PC-3 (cell line): ENCODE data around the gene MEPCE. TPM values are rescaled to one million over a fixed set of nuclear protein-coding genes. Genes with fewer than 3 reads are reported as not detected.

Experiments used
- ATAC-seq: fragments of 200-7000 bp; cut with Tn5 transposase; 2 replicates; pipeline ENCODE4 v1.9.1; 2020; ENCODE audit warnings: mild to moderate bottlenecking, moderate library complexity
- BruUV-seq: library from RNA; stranded (reverse); fragments of 400-500 nt; replicated peaks from 2 replicates; lab custom pipeline; 2021; lab: Mats Ljungman, UMichigan
- CTCF ChIA-PET: fragments of 300-600 bp; sonication (Branson Sonifier 250); formaldehyde crosslinking; loops from one replicate; lab custom pipeline; 2022; ENCODE audit warnings: antibody characterized with exemption; lab: Charles Lee
- POLR2A ChIA-PET: fragments of 300-600 bp; sonication (Branson Sonifier 250); formaldehyde crosslinking; loops from one replicate; lab custom pipeline; 2022; ENCODE audit warnings: antibody characterized with exemption; ENCODE audit not compliant: unreplicated experiment; lab: Charles Lee
- DNase-seq: peaks from one replicate; pipeline ENCODE4 v3.0.0-alpha.2; 2015
- H2AFZ ChIP-seq: fragments of 300-600 bp; sonication (generic); 2 replicates; pipeline ENCODE4 v1.6.0; 2016; ENCODE audit warnings: antibody characterized with exemption, low read length
- H3F3A ChIP-seq: fragments of 300-600 bp; sonication (generic); one replicate; pipeline ENCODE4 v1.6.0; 2017; ENCODE audit warnings: antibody characterized with exemption, low read length, control low read depth, mild to moderate bottlenecking; ENCODE audit not compliant: unreplicated experiment
- H3K27ac ChIP-seq: fragments of 300-600 bp; sonication (generic); 2 replicates; pipeline ENCODE4 v1.5.1; 2016; ENCODE audit warnings: mild to moderate bottlenecking, low read length
- H3K27me3 ChIP-seq: fragments of 300-600 bp; sonication (generic); 2 replicates; pipeline ENCODE4 v1.6.1; 2016; ENCODE audit warnings: low read length, mixed read lengths
- H3K36me3 ChIP-seq: fragments of 300-600 bp; sonication (generic); 2 replicates; pipeline ENCODE4 v1.6.1; 2016; ENCODE audit warnings: low read depth, mixed run types, low read length, mixed read lengths
- H3K4me1 ChIP-seq: fragments of 300-600 bp; sonication (generic); 2 replicates; pipeline ENCODE4 v1.5.1; 2016; ENCODE audit warnings: low read length; ENCODE audit not compliant: insufficient read depth
- H3K4me2 ChIP-seq: fragments of 300-600 bp; sonication (generic); 2 replicates; pipeline ENCODE4 v1.6.0; 2016; ENCODE audit warnings: low read length
- H3K4me3 ChIP-seq: fragments of 300-600 bp; sonication (generic); 2 replicates; pipeline ENCODE4 v1.5.1; 2016; ENCODE audit warnings: mild to moderate bottlenecking, low read length, mixed read lengths
- H3K79me2 ChIP-seq: fragments of 300-600 bp; sonication (generic); 2 replicates; pipeline ENCODE4 v1.6.1; 2017; ENCODE audit warnings: low read length, mixed read lengths
- H3K9ac ChIP-seq: fragments of 300-600 bp; sonication (generic); 2 replicates; pipeline ENCODE4 v1.6.0; 2016; ENCODE audit warnings: mild to moderate bottlenecking, low read length
- H3K9me2 ChIP-seq: fragments of 300-600 bp; sonication (generic); replicated peaks from 2 replicates; pipeline ENCODE4 v1.6.1; 2016; ENCODE audit warnings: mixed run types, low read length, mixed read lengths
- H3K9me3 ChIP-seq: fragments of 300-600 bp; sonication (generic); 2 replicates; pipeline ENCODE4 v1.6.1; 2016; ENCODE audit warnings: low read length, mixed read lengths
- H4K20me1 ChIP-seq: fragments of 300-600 bp; sonication (generic); 2 replicates; pipeline ENCODE4 v1.6.1; 2016; ENCODE audit warnings: low read length, mixed read lengths
- EZH2 ChIP-seq: fragments of 300-600 bp; sonication (generic); IDR thresholded peaks from one replicate; pipeline ENCODE4 v1.6.1; 2017; ENCODE audit warnings: antibody characterized with exemption, mild to moderate bottlenecking, low read length; ENCODE audit not compliant: unreplicated experiment
- EZH2phosphoT487 ChIP-seq: fragments of 300-600 bp; sonication (generic); IDR thresholded peaks from 2 replicates; pipeline ENCODE4 v1.6.1; 2018; ENCODE audit warnings: mild to moderate bottlenecking, antibody characterized with exemption, low read length, borderline replicate concordance
- intact Hi-C: fragments of 100-400 bp; cut with micrococcal nuclease; formaldehyde crosslinking; loops from 2 replicates; pipeline ENCODE4 v1.9.0; 2023
- total RNA-seq: library from RNA; depleted of rRNA; stranded (reverse); fragments of >200 nt; gene quantifications from 2 replicates; pipeline ENCODE4 v1.2.3, GENCODE V29; 2014
- TF ChIP-seq, protein P1 (sequence below): fragments of 300-600 bp; sonication (generic); conservative IDR thresholded peaks from 2 replicates; pipeline ENCODE4 v1.5.1; 2017; ENCODE audit warnings: antibody characterized with exemption, low read depth, mild to moderate bottlenecking, low read length

Gene MEPCE
- total RNA-seq, 1 experiment from 2014 or later, result 36.0 TPM

DNA sequence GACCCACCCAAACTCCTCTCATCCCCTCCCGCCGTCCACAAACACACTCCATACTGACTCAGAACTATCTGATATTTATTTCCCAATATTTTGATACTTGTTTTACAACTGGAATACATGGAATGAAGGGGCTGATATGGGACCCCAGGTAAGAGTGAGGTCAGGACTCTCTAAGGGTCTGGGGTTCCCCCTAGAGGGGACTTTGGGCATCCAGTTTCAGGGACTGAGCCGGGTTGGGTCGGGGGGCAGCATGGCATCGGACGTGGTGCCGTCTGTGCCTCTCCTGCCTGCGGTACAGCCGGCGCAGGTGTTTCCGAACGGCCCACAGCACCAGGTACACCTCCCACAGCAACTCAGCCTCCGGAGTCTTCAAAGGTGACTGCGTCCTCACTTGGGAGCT is 26.9 kb downstream of the MEPCE start:
- no peak overlapping the region for H3K9ac ChIP-seq
- H3K79me2 ChIP-seq, result no peaks in the 10 kb centered on the region
- intact Hi-C loops, result no loop called here
- no peak overlapping the region for H3K27ac ChIP-seq
- H3K27me3 ChIP-seq, result no peaks in the 10 kb centered on the region
- no peak overlapping the region for H3K4me2 ChIP-seq
- H4K20me1 ChIP-seq, result no peaks in the 10 kb centered on the region
- H3K9me3 ChIP-seq, result no peaks in the 10 kb centered on the region
- no peaks in the 10 kb centered on the region for H3K9me2 ChIP-seq
- no peak for ATAC-seq
- ChIA-PET CTCF (no interaction called here), POLR2A (no interaction called here)
- no peak overlapping the region for H3K4me3 ChIP-seq
- H3K36me3 ChIP-seq, result no peaks in the 10 kb centered on the region
- no peak for DNase-seq
- H2AFZ ChIP-seq, result no peak overlapping the region
- H3K4me1 ChIP-seq, result no peaks in the 10 kb centered on the region
- TF ChIP-seq EZH2 (no peak), EZH2phosphoT487 (no peak)
- TF ChIP-seq, protein P1, sequence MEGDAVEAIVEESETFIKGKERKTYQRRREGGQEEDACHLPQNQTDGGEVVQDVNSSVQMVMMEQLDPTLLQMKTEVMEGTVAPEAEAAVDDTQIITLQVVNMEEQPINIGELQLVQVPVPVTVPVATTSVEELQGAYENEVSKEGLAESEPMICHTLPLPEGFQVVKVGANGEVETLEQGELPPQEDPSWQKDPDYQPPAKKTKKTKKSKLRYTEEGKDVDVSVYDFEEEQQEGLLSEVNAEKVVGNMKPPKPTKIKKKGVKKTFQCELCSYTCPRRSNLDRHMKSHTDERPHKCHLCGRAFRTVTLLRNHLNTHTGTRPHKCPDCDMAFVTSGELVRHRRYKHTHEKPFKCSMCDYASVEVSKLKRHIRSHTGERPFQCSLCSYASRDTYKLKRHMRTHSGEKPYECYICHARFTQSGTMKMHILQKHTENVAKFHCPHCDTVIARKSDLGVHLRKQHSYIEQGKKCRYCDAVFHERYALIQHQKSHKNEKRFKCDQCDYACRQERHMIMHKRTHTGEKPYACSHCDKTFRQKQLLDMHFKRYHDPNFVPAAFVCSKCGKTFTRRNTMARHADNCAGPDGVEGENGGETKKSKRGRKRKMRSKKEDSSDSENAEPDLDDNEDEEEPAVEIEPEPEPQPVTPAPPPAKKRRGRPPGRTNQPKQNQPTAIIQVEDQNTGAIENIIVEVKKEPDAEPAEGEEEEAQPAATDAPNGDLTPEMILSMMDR, result no peak
- no peaks in the 10 kb centered on the region for H3F3A ChIP-seq
- no TSS peak for BruUV-seq

DNA sequence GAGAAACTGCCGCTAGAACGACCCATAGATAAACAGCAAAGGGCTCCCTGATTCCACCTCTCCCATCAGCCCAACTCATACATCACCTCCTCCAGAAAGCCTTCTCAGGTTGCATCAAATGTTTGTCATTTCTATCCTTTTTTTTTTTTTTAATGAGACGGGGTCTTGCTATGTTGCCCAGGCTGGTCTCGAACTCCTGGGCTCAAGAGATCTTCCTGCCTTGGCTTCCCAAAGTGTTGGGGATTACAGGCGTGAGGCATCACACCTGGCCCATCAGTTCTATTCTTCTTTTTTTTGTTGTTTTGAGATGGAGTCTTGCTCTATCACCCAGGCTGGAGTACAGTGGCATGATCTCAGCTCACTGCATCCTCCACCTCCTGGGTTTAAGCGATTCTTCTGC is 27.4 kb downstream of the MEPCE start:
- Histone ChIP-seq H3F3A (no peaks in the 10 kb centered on the region), H3K4me3 (no peak overlapping the region), H3K27me3 (no peaks in the 10 kb centered on the region), H3K9me2 (no peaks in the 10 kb centered on the region), H3K9me3 (no peaks in the 10 kb centered on the region), H4K20me1 (no peaks in the 10 kb centered on the region), H2AFZ (no peak overlapping the region), H3K4me1 (no peaks in the 10 kb centered on the region), H3K4me2 (no peak overlapping the region), H3K9ac (no peak overlapping the region), H3K27ac (no peak overlapping the region), H3K36me3 (no peaks in the 10 kb centered on the region), H3K79me2 (no peaks in the 10 kb centered on the region)
- no TSS peak for BruUV-seq
- intact Hi-C loops, result no loop called here
- DNase-seq (no peak), ATAC-seq (no peak)
- TF ChIP-seq, protein P1, result no peak
- TF ChIP-seq EZH2 (no peak), EZH2phosphoT487 (no peak)
- ChIA-PET POLR2A (no interaction called here), CTCF (no interaction called here)

DNA sequence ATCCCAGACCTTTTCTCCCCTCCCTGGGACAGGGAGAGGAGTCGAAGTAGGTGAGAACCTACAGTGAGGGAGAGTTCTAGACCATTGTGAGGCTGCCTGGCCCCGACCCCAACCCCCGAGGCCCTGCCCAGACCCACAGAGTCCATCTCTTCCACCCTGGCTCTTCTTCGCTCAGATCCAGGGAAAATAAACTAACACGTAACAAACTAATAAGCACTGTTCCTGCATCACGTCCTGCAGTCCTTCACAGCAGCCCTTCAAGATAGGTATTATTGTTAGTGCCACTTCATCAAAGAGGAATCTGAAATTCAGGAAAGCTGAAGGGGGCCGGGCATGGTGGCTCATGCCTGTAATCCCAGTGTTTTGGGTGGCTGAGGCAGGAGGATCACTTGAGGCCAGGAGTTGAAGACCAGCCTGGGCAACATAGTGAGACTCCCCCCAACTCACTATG is 34.6 kb downstream of the MEPCE start, which contains the start of gene SPACDR:
Gene SPACDR, minus strand, starts transcription at position 51 of the 451 bp plus-strand sequence. CDS start 235 bp downstream, outside the sequence.
- ATAC-seq, result no peak
- CTCF ChIA-PET, result no interaction called here

More for the DNA sequence above, 34.6 kb downstream of the MEPCE start, which contains the start of gene SPACDR:
- Histone ChIP-seq H3K79me2 (no peaks in the 10 kb centered on the region), H3K9me3 (no peaks in the 10 kb centered on the region), H4K20me1 (no peaks in the 10 kb centered on the region), H3K4me2 (no peak within 1 kb of the TSS), H3K4me3 (no peak within 1 kb of the TSS), H3K27ac (no peak within 1 kb of the TSS), H3K36me3 (no peaks in the 10 kb centered on the region), H3K9ac (no peak within 1 kb of the TSS), H3F3A (no peaks in the 10 kb centered on the region), H3K9me2 (no peaks in the 10 kb centered on the region), H2AFZ (no peak within 1 kb of the TSS), H3K27me3 (no peaks in the 10 kb centered on the region), H3K4me1 (no peaks in the 10 kb centered on the region)
- TF ChIP-seq EZH2, result no peak
- TF ChIP-seq EZH2phosphoT487, result no peak
- TF ChIP-seq, protein P1, result no peak
- no TSS peak for BruUV-seq
- POLR2A ChIA-PET, result no interaction called here
- DNase-seq, result no peak
- intact Hi-C loops, result loop anchor here (10.0 kb wide), 1 partner anchor 391 kb away; the partner anchor contains the start of gene SLC12A9
